Measurements from ENCODE around the gene MREG. TPM values are rescaled to one million over a fixed set of nuclear protein-coding genes. Genes with fewer than 3 reads are reported as not detected.

MREG gene
- total RNA-seq, 3 donors from 2014 or later (not counting 1 experiment from before 2014, with no cell fraction given): 4.0 to 9.8 (median 6.8) TPM

GRCh38 chr2:215915441-215915840 is 97.9 kb downstream of the MREG start:
- intact Hi-C loops (cut with micrococcal nuclease): no loop called here
- 79% methylated on average over 4 of the region's 5 CpGs for WGBS (ENCODE audit: insufficient coverage)
- Histone ChIP-seq H3K27ac (ENCODE audit: low read length) (no peak overlapping the region), H3K27me3 (ENCODE audit: control insufficient read depth, insufficient read depth, low read length) (no peaks in the 10 kb centered on the region), H3K36me3 (ENCODE audit: control insufficient read depth, insufficient read depth, low read length) (no peaks in the 10 kb centered on the region), H3K4me3 (ENCODE audit: low read length) (no peak overlapping the region), H3K4me1 (ENCODE audit: control insufficient read depth, insufficient read depth, low read length) (peaks cover 9% of the 10 kb centered on the region), H3K9me3 (ENCODE audit: control insufficient read depth, insufficient read depth, low read length) (no peaks in the 10 kb centered on the region)
- H3K27ac Mint-ChIP-seq: no peak overlapping the region
- H3K4me1 Mint-ChIP-seq: peaks cover 14 to 20% of the 10 kb centered on the region in 2 donors
- ATAC-seq (no peak), DNase-seq (no peak)
- no peaks in the 10 kb centered on the region for H3K36me3 Mint-ChIP-seq
- H3K9me3 Mint-ChIP-seq: no peaks in the 10 kb centered on the region
- no peak overlapping the region for H3K4me3 Mint-ChIP-seq
- no peak for TF ChIP-seq CTCF (IDR thresholded peaks at IDR 0.05)
- H3K27me3 Mint-ChIP-seq (ENCODE audit: low read depth in 2 of 2): peaks cover 13 to 23% of the 10 kb centered on the region in 2 donors

- Mint-ChIP-seq H3K27me3 (ENCODE audit: low read depth in 2 of 2) (peaks cover 14 to 29% of the 10 kb centered on the region in 2 donors), H3K36me3 (no peaks in the 10 kb centered on the region), H3K4me1 (peaks cover 14 to 20% of the 10 kb centered on the region in 2 donors), H3K27ac (no peak overlapping the region), H3K9me3 (no peaks in the 10 kb centered on the region), H3K4me3 (no peak overlapping the region)
- peaks cover 9% of the 10 kb centered on the region for H3K4me1 ChIP-seq (ENCODE audit: control insufficient read depth, insufficient read depth, low read length)
- TF ChIP-seq CTCF (IDR thresholded peaks at IDR 0.05): no peak
- DNase-seq: no peak
- H3K27ac ChIP-seq (ENCODE audit: low read length): no peak overlapping the region
- intact Hi-C loops (cut with micrococcal nuclease): no loop called here
- no peaks in the 10 kb centered on the region for H3K27me3 ChIP-seq (ENCODE audit: control insufficient read depth, insufficient read depth, low read length)
- 84% methylated on average over 4 of the region's 4 CpGs for WGBS (ENCODE audit: insufficient coverage)
- ATAC-seq: no peak
- no peak overlapping the region for H3K4me3 ChIP-seq (ENCODE audit: low read length)
- H3K36me3 ChIP-seq (ENCODE audit: control insufficient read depth, insufficient read depth, low read length): no peaks in the 10 kb centered on the region
- H3K9me3 ChIP-seq (ENCODE audit: control insufficient read depth, insufficient read depth, low read length): no peaks in the 10 kb centered on the region
Measured at GRCh38 chr2:215914777-215915165, 98.6 kb downstream of the MREG start.

- Mint-ChIP-seq H3K4me3 (no peak overlapping the region), H3K36me3 (no peaks in the 10 kb centered on the region), H3K27me3 (ENCODE audit: low read depth in 2 of 2) (peaks cover 18 to 35% of the 10 kb centered on the region in 2 donors), H3K27ac (no peak overlapping the region), H3K4me1 (peaks cover 14 to 20% of the 10 kb centered on the region in 2 donors), H3K9me3 (no peaks in the 10 kb centered on the region)
- Histone ChIP-seq H3K4me1 (ENCODE audit: control insufficient read depth, insufficient read depth, low read length) (peaks cover 9% of the 10 kb centered on the region), H3K9me3 (ENCODE audit: control insufficient read depth, insufficient read depth, low read length) (no peaks in the 10 kb centered on the region), H3K27me3 (ENCODE audit: control insufficient read depth, insufficient read depth, low read length) (no peaks in the 10 kb centered on the region), H3K36me3 (ENCODE audit: control insufficient read depth, insufficient read depth, low read length) (no peaks in the 10 kb centered on the region), H3K27ac (ENCODE audit: low read length) (no peak overlapping the region), H3K4me3 (ENCODE audit: low read length) (no peak overlapping the region)
- WGBS (ENCODE audit: insufficient coverage): 86% methylated on average over 1 of the region's 3 CpGs
- intact Hi-C loops (cut with micrococcal nuclease): no loop called here
- ATAC-seq (no peak), DNase-seq (no peak)
- TF ChIP-seq CTCF (IDR thresholded peaks at IDR 0.05): no peak
Measured at GRCh38 chr2:215914054-215914776, 99.1 kb downstream of the MREG start.
